HTERT RPE-1 (cell line): ENCODE data around the gene STK24.

Experiments
- in situ Hi-C: fragments of 300-500 bp; cut with MboI; formaldehyde crosslinking; loops from 4 replicates; pipeline ENCODE4 v1.14.3; 2020; ENCODE audit warnings: low sequenced_read_pairs

The STK24 gene

GRCh38 chr13:98493042-98493712, 83.7 kb downstream of the STK24 start:
- in situ Hi-C loops, result no loop called here

GRCh38 chr13:98492335-98493041, 84.4 kb downstream of the STK24 start:
- in situ Hi-C loops, result no loop called here

- in situ Hi-C loops, result no loop called here
These were observed 86.0 kb downstream of the STK24 start for GRCh38 chr13:98490866-98491265.

- in situ Hi-C loops, result no loop called here
These were observed 86.6 kb downstream of the STK24 start for GRCh38 chr13:98490195-98490836.

GRCh38 chr13:98489446-98490194, 87.3 kb downstream of the STK24 start:
- in situ Hi-C loops, result no loop called here

GRCh38 chr13:98488736-98489135, 88.2 kb downstream of the STK24 start:
- in situ Hi-C loops, result no loop called here

- in situ Hi-C loops, result no loop called here
These were observed 89.4 kb downstream of the STK24 start for GRCh38 chr13:98487522-98487921.

- in situ Hi-C loops, result no loop called here
These were observed 89.9 kb downstream of the STK24 start for GRCh38 chr13:98487016-98487415.

GRCh38 chr13:98486412-98486811, 90.5 kb downstream of the STK24 start:
- in situ Hi-C loops, result no loop called here

GRCh38 chr13:98485561-98485960, 91.3 kb downstream of the STK24 start:
- in situ Hi-C loops, result no loop called here

- in situ Hi-C loops, result no loop called here
These were observed 92.4 kb downstream of the STK24 start for GRCh38 chr13:98484289-98485219.

- in situ Hi-C loops, result no loop called here
These were observed 93.2 kb downstream of the STK24 start for GRCh38 chr13:98483601-98484288.

GRCh38 chr13:98482476-98483444, 94.1 kb downstream of the STK24 start:
- in situ Hi-C loops, result no loop called here

- in situ Hi-C loops, result no loop called here
These were observed 95.7 kb downstream of the STK24 start for GRCh38 chr13:98480915-98481877.

- in situ Hi-C loops, result no loop called here
These were observed 97.4 kb downstream of the STK24 start for GRCh38 chr13:98479496-98480003.

GRCh38 chr13:98478189-98479129, 98.4 kb downstream of the STK24 start:
- in situ Hi-C loops, result no loop called here
